G401 (cell line): Measurements from ENCODE around the gene IER5. TPM values are rescaled to one million over a fixed set of nuclear protein-coding genes. Genes with fewer than 3 reads are reported as not detected.
"Not testable (repeated sequence)": the region's sequence is repeated elsewhere in the genome, so short reads cannot be mapped to it uniquely, and the experiment has no call there.

ENCODE experiments used
- DNase-seq: peaks from one replicate; pipeline ENCODE4 v3.0.0-alpha.2; 2015; ENCODE audit warnings: low spot score
- in situ Hi-C: cut with HindIII; loops from 2 replicates; pipeline ENCODE4 v1.10.0; 2016; ENCODE audit warnings: low sequenced_read_pairs, mixed read lengths
- total RNA-seq: library from RNA; depleted of rRNA; stranded (reverse); fragments of >200 nt; shearing (Covaris generic); gene quantifications from 2 replicates; pipeline ENCODE4 v1.2.3, GENCODE V29; 2014; rRNA removed

Gene IER5
- 30.5 and 37.9 TPM in 2 replicates for total RNA-seq

- DNase-seq: peak; percentile 97
- in situ Hi-C loops: no loop called here
Observed at GRCh38 chr1:181088079-181089016, at the start of gene IER5. IER5 (plus strand) TSS chr1:181088700; CDS start chr1:181088903, 203 bp downstream.

- no peak for DNase-seq
- in situ Hi-C loops: no loop called here
Observed at GRCh38 chr1:181040284-181040865, 48.1 kb upstream of the IER5 start.

- in situ Hi-C loops: no loop called here
- no peak for DNase-seq
Observed at GRCh38 chr1:181043025-181043888, 45.2 kb upstream of the IER5 start.

- DNase-seq: no peak
- in situ Hi-C loops: no loop called here
Observed at GRCh38 chr1:181044449-181044966, 44.0 kb upstream of the IER5 start.

- DNase-seq, in situ Hi-C loops: not testable (repeated sequence)
Observed at GRCh38 chr1:181045946-181046345, 42.6 kb upstream of the IER5 start.

- DNase-seq: no peak
- in situ Hi-C loops: no loop called here
Observed at GRCh38 chr1:181049378-181049777, 39.1 kb upstream of the IER5 start.

- no peak for DNase-seq
- in situ Hi-C loops: no loop called here
Observed at GRCh38 chr1:181050922-181051321, 37.6 kb upstream of the IER5 start.

GRCh38 chr1:181056560-181056959 lies 31.9 kb upstream of the IER5 start:
- DNase-seq: no peak
- in situ Hi-C loops: no loop called here

GRCh38 chr1:181057079-181057478 lies 31.4 kb upstream of the IER5 start:
- in situ Hi-C loops: no loop called here

GRCh38 chr1:181059435-181059834 lies 29.1 kb upstream of the IER5 start:
- DNase-seq: no peak
- in situ Hi-C loops: no loop called here

More at GRCh38 chr1:181057079-181057478, 31.4 kb upstream of the IER5 start:
- no peak for DNase-seq

GRCh38 chr1:181060066-181060465 lies 28.4 kb upstream of the IER5 start:
- in situ Hi-C loops: no loop called here
- no peak for DNase-seq

GRCh38 chr1:181060947-181061346 lies 27.6 kb upstream of the IER5 start:
- DNase-seq, in situ Hi-C loops: not testable (repeated sequence)

GRCh38 chr1:181061487-181061886 lies 27.0 kb upstream of the IER5 start:
- DNase-seq: no peak
- in situ Hi-C loops: no loop called here

- in situ Hi-C loops: no loop called here
- DNase-seq: no peak
Observed at GRCh38 chr1:181061891-181062835, 26.3 kb upstream of the IER5 start.

GRCh38 chr1:181062836-181063428 lies 25.6 kb upstream of the IER5 start:
- in situ Hi-C loops: no loop called here
- no peak for DNase-seq

GRCh38 chr1:181064011-181064623 lies 24.4 kb upstream of the IER5 start:
- DNase-seq: no peak
- in situ Hi-C loops: no loop called here

- no peak for DNase-seq
- in situ Hi-C loops: no loop called here
Observed at GRCh38 chr1:181064702-181065101, 23.8 kb upstream of the IER5 start.
